Smooth muscle cell (in vitro differentiated cells): ENCODE results near the gene UBAP2. TPM values are rescaled to one million over a fixed set of nuclear protein-coding genes. Genes with fewer than 3 reads are reported as not detected.

Source experiments
- DNase-seq: peaks from one replicate; lab custom pipeline; 2025; ENCODE audit not compliant: unreplicated experiment; lab: John Stamatoyannopoulos, UW
- H2AFZ ChIP-seq: fragments of 200-600 bp; sonication (generic); 2 replicates; pipeline ENCODE4 v1.6.0; 2016; ENCODE audit warnings: antibody characterized with exemption, low read depth, mild to moderate bottlenecking
- H3F3A ChIP-seq: fragments of 200-600 bp; sonication (generic); 2 replicates; pipeline ENCODE4 v1.6.0; 2017; ENCODE audit warnings: antibody characterized with exemption, low read depth
- H3K27ac ChIP-seq: fragments of 200-600 bp; sonication (generic); 2 replicates; pipeline ENCODE4 v1.5.1; 2016; ENCODE audit warnings: low read depth, mild to moderate bottlenecking
- H3K27me3 ChIP-seq: fragments of 200-600 bp; sonication (generic); 2 replicates; pipeline ENCODE4 v1.6.1; 2016; ENCODE audit warnings: low read depth, mild to moderate bottlenecking
- H3K36me3 ChIP-seq: fragments of 200-600 bp; sonication (generic); 2 replicates; pipeline ENCODE4 v1.5.1; 2016; ENCODE audit warnings: low read depth
- H3K4me1 ChIP-seq: fragments of 200-600 bp; sonication (generic); 2 replicates; pipeline ENCODE4 v1.5.1; 2016; ENCODE audit warnings: low read depth
- H3K4me2 ChIP-seq: fragments of 200-600 bp; sonication (generic); 2 replicates; pipeline ENCODE4 v1.6.0; 2016; ENCODE audit warnings: mild to moderate bottlenecking
- H3K4me3 ChIP-seq: fragments of 200-600 bp; sonication (generic); 2 replicates; pipeline ENCODE4 v1.5.1; 2016; ENCODE audit warnings: mild to moderate bottlenecking
- H3K79me2 ChIP-seq: fragments of 200-600 bp; sonication (generic); 2 replicates; pipeline ENCODE4 v1.6.0; 2016; ENCODE audit warnings: low read depth, mild to moderate bottlenecking
- H3K9ac ChIP-seq: fragments of 200-600 bp; sonication (generic); 2 replicates; pipeline ENCODE4 v1.6.0; 2016; ENCODE audit warnings: low read depth
- H3K9me3 ChIP-seq: fragments of 200-600 bp; sonication (generic); replicated peaks from 2 replicates; pipeline ENCODE4 v1.5.1; 2016; ENCODE audit warnings: low read depth
- H4K20me1 ChIP-seq: fragments of 200-600 bp; sonication (generic); 2 replicates; pipeline ENCODE4 v1.6.0; 2016; ENCODE audit warnings: low read depth
- WGBS: methylation state at CpG from one replicate; pipeline ENCODE4 v1.1.7; 2016; ENCODE audit warnings: low lambda C conversion rate; 5-methylcytosine and 5-hydroxymethylcytosine counted together
- polyA plus RNA-seq: library from polyadenylated mRNA; unstranded; fragments of >200 nt; fragmentation: Nextera tagmentation; extraction: Ambion mirVana; gene quantifications from 2 replicates; pipeline ENCODE4 v1.2.1, GENCODE V29; 2016
- total RNA-seq: library from RNA; depleted of rRNA; stranded (reverse); fragments of >200 nt; gene quantifications from 2 replicates; pipeline ENCODE4 v1.2.3, GENCODE V29; 2014
- TF ChIP-seq, protein P1 (sequence below): fragments of 200-600 bp; sonication (generic); IDR thresholded peaks from 2 replicates; pipeline ENCODE4 v1.5.1; 2017; ENCODE audit warnings: borderline replicate concordance, mild to moderate bottlenecking, antibody characterized with exemption; ENCODE audit not compliant: insufficient read depth, poor library complexity, severe bottlenecking

Gene UBAP2, protein sequence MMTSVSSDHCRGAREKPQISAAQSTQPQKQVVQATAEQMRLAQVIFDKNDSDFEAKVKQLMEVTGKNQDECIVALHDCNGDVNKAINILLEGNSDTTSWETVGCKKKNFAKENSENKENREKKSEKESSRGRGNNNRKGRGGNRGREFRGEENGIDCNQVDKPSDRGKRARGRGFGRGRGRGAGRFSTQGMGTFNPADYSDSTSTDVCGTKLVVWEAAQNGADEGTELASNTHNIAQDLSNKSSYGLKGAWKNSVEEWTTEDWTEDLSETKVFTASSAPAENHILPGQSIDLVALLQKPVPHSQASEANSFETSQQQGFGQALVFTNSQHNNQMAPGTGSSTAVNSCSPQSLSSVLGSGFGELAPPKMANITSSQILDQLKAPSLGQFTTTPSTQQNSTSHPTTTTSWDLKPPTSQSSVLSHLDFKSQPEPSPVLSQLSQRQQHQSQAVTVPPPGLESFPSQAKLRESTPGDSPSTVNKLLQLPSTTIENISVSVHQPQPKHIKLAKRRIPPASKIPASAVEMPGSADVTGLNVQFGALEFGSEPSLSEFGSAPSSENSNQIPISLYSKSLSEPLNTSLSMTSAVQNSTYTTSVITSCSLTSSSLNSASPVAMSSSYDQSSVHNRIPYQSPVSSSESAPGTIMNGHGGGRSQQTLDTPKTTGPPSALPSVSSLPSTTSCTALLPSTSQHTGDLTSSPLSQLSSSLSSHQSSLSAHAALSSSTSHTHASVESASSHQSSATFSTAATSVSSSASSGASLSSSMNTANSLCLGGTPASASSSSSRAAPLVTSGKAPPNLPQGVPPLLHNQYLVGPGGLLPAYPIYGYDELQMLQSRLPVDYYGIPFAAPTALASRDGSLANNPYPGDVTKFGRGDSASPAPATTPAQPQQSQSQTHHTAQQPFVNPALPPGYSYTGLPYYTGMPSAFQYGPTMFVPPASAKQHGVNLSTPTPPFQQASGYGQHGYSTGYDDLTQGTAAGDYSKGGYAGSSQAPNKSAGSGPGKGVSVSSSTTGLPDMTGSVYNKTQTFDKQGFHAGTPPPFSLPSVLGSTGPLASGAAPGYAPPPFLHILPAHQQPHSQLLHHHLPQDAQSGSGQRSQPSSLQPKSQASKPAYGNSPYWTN
- total RNA-seq (18.8 and 19.5 TPM in 2 replicates), polyA plus RNA-seq (20.4 and 26.3 TPM in 2 replicates)

DNA sequence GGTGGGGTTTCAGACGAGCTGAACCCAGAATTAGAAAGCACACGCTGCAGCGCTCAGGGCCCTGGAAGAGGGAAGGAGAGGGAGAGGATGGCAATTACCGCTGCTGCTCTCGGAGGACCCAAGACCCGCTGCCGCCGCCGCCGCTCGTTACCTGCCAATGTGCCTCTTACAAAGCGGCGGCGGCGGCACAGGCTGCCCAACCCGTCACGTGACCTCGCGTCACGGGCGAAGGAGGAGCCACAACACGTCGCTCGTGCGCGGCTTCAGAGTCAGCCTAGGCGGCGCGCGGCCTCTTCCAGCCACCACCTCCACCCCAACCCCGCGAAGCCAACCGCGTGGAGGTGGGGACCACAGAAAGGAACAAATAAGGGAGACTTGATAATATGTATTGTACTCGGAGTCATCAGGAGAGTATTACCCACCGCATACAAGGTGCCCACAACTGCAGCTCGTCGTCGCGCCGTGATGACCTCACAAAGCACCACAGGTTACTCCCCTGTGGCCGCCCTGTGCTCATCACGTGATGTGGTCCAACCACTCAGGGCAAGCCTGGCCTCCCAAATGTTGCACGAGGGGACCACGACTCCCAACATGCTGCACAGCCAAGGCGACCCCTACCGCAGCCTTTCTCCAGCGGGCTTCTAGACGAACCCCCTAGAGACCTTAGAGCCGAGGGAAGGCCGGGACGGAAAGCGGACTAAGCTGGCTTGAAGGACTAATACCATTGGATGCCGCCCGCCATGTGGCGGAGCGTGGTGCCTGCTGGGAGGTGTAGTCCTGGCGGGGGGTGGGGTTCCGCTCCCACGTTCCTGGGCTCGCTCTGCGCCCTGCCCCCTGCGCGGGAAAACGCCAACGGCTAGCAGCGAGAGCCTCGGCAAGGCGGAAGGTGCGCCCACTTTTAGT lies at the start of gene UBAP2:
Gene UBAP2, minus strand, starts transcription at position 161 of the 903 bp plus-strand sequence. CDS start 31,739 bp downstream, outside the sequence.
- Histone ChIP-seq H3K9me3 (no peaks in the 10 kb centered on the region), H2AFZ (peak within 1 kb of the TSS; percentile 98), H3K27ac (peak within 1 kb of the TSS; percentile 96), H3K4me1 (peaks cover 20% of the 10 kb centered on the region), H3F3A (no peaks in the 10 kb centered on the region), H3K4me2 (peak within 1 kb of the TSS; percentile 89), H3K4me3 (peak within 1 kb of the TSS; percentile 82), H3K9ac (peak within 1 kb of the TSS; percentile 98), H3K36me3 (no peaks in the 10 kb centered on the region), H3K79me2 (peaks cover 46% of the 10 kb centered on the region), H4K20me1 (peaks cover 37% of the 10 kb centered on the region), H3K27me3 (no peaks in the 10 kb centered on the region)
- TF ChIP-seq, protein P1, sequence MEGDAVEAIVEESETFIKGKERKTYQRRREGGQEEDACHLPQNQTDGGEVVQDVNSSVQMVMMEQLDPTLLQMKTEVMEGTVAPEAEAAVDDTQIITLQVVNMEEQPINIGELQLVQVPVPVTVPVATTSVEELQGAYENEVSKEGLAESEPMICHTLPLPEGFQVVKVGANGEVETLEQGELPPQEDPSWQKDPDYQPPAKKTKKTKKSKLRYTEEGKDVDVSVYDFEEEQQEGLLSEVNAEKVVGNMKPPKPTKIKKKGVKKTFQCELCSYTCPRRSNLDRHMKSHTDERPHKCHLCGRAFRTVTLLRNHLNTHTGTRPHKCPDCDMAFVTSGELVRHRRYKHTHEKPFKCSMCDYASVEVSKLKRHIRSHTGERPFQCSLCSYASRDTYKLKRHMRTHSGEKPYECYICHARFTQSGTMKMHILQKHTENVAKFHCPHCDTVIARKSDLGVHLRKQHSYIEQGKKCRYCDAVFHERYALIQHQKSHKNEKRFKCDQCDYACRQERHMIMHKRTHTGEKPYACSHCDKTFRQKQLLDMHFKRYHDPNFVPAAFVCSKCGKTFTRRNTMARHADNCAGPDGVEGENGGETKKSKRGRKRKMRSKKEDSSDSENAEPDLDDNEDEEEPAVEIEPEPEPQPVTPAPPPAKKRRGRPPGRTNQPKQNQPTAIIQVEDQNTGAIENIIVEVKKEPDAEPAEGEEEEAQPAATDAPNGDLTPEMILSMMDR: no peak
- DNase-seq: peak; percentile 99
- WGBS: 1% methylated on average over 69 of the region's 70 CpGs

DNA sequence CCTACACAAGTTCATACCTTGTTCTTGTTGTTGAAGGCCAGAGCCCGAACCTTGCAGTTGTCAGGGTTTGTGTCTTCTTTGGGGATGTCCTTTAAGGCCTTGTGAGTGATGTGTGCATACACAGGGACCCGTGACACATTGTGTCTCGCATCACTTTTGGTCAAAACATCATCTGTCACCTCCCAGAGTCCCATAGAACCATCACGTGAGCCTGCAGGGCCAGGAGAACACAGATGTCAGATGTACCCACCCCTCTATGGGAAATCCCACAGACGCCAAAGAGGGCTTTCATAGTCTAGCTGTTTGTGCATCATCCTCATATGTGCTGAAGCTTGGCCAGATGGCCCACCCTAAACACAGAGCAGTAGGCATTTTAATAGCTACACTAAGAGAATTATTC lies 49.6 kb upstream of the UBAP2 start:
- no peak overlapping the region for H3K4me2 ChIP-seq
- H2AFZ ChIP-seq: no peak overlapping the region
- DNase-seq: no peak
- peaks cover 4% of the 10 kb centered on the region for H3K36me3 ChIP-seq
- H4K20me1 ChIP-seq: no peaks in the 10 kb centered on the region
- H3K9me3 ChIP-seq: no peaks in the 10 kb centered on the region
- H3K9ac ChIP-seq: no peak overlapping the region
- 94% methylated on average over 5 of the region's 5 CpGs for WGBS
- no peaks in the 10 kb centered on the region for H3K79me2 ChIP-seq
- no peaks in the 10 kb centered on the region for H3F3A ChIP-seq
- TF ChIP-seq, protein P1: no peak
- H3K27ac ChIP-seq: no peak overlapping the region
- no peak overlapping the region for H3K4me3 ChIP-seq
- H3K27me3 ChIP-seq: no peaks in the 10 kb centered on the region
- H3K4me1 ChIP-seq: no peaks in the 10 kb centered on the region

DNA sequence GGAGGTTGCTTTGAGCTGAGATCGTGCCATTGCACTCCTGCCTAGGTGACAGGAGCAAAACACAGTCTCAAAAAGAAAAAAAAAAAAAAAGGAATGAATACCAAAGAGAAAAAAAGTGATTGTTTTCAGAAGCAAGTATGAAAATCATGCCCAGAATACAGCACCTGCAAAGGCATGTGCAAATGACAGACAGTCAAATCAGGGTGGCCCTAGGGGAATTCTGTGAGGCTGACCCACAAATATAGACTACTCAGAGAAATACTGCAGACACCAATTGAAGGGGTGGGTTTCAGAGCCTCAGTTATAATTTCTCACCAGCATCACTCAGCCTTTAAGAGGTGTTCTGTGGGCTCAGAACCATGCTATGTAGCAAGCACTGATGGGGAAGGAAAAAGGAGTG lies 49.2 kb upstream of the UBAP2 start:
- Histone ChIP-seq H3K4me3 (no peak overlapping the region), H3K4me2 (no peak overlapping the region), H3K9me3 (no peaks in the 10 kb centered on the region), H2AFZ (no peak overlapping the region), H3F3A (no peaks in the 10 kb centered on the region), H4K20me1 (no peaks in the 10 kb centered on the region), H3K4me1 (no peaks in the 10 kb centered on the region), H3K27ac (no peak overlapping the region), H3K36me3 (peaks cover 4% of the 10 kb centered on the region), H3K79me2 (no peaks in the 10 kb centered on the region), H3K9ac (no peak overlapping the region), H3K27me3 (no peaks in the 10 kb centered on the region)
- DNase-seq: no peak
- WGBS: 100% methylated on average over 1 of the region's 1 CpG
- TF ChIP-seq, protein P1: no peak
